HG02938 (cell line): ENCODE results near the gene ADAMTS17.

Experiments used
- ATAC-seq: cut with Tn5 transposase; IDR thresholded peaks from one replicate; pipeline ENCODE4 v1.9.1; 2021; ENCODE audit warnings: mild to moderate bottlenecking, moderate library complexity; ENCODE audit not compliant: unreplicated experiment

ADAMTS17 gene

DNA sequence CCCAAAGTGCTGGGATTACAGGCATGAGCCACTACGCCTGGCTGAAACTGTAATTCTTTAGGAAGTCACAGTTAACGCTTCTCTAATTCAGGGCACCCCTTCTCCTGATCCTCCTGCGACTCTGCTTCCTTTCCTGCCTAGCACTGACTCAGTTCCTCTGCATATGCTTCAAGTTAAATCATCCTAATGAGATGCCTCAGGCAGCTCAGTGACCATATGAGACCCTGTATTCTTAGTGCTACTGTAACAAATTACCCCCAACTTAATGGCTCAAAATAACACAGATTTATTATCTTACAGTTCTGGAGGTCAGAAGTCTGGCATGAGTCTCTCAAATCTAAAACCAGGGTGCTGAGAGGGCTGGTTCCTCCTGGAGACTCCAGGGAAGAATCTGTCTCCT lies 336.8 kb downstream of the ADAMTS17 start:
- ATAC-seq: no peak

DNA sequence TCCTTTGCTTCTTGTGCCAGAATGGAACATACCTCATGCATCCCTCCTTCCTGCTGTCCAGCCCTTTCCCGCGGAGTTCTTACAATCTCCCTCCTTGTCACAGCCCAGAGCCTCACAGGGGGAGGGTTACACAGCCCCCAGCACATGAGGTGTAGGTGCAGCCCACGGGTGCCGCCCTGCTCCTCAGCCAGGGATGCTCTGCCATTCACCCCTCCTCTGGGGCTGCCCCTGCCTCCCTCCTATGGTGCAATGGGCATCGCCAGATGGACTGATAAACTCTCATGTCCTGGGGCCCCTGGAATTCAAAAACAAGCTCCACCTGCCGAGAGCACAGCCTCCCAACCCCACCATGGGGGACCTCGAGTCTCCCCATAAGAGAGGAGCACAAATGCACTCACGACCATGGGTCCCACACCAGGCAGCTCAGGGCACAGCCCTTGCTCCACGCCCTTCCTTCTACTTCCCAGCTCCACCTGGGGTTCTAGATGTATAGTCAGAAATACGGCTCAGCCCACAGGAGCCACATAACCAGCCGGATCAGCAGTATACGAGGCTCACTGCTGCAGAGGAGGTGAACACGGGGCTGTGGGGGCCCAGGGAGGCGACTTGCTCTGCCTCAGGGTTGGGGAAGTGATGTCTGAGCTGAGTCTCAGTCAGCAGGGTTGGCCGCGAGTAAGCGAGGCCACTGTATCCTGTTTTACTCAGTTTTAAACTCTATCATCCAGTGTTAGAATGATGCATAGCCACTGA lies 338.8 kb downstream of the ADAMTS17 start:
- ATAC-seq: no peak

- no peak for ATAC-seq
Observed at GRCh38 chr15:100002086-100002620, 339.6 kb downstream of the ADAMTS17 start.

- ATAC-seq: no peak
Observed at GRCh38 chr15:100001405-100001804, 340.4 kb downstream of the ADAMTS17 start.

- ATAC-seq: no peak
Observed at GRCh38 chr15:99999282-100000070, 342.3 kb downstream of the ADAMTS17 start.

DNA sequence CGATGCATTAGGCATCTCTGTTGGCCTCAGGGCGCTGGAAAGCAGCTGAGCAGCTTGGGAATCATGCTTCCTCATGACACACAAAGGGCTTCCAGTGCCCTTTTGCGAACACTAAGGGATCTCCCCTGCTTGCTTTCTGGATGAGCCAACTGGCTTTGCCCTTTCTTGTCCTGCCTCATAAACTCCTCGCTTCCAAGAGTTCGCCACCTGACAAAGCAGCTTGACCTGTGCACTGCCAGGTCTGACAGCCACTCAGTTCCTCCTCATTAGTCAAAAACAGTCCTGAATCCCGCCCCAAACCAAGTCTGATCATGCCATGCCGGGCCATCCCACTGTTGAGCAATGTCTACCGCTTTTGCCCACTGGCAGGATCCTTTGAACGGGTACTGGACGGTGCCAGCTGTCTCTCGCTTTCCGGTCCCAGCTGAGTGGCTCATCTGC lies 343.1 kb downstream of the ADAMTS17 start:
- no peak for ATAC-seq

- ATAC-seq: no peak
Observed at GRCh38 chr15:99997112-99997651, 344.6 kb downstream of the ADAMTS17 start.

- ATAC-seq: no peak
Observed at GRCh38 chr15:99996660-99997059, 345.1 kb downstream of the ADAMTS17 start.

GRCh38 chr15:99995543-99995942 lies 346.2 kb downstream of the ADAMTS17 start:
- no peak for ATAC-seq

GRCh38 chr15:99994849-99995248 lies 346.9 kb downstream of the ADAMTS17 start:
- no peak for ATAC-seq

DNA sequence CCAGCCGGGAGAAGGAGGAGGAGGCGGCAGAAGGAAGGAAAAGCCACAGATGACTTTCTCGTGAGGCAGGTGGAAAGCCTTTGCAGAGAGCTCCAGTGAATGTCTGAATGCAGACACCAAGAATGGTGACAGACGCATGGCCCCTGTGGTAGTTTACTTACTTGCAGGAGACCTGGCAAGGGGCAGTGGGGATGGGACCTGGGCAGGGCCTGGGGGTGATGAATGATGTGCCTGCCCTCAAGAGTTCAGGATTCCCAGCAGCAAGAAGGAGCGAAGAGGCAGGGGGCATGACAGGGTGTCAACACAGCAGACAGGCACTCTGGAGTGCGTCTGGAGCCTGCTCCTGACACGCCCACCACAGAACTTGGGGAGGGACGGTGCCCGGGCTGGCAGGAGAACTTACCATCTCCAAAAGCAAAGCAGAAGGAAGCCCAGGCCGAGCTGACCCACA lies 348.1 kb downstream of the ADAMTS17 start:
- no peak for ATAC-seq

GRCh38 chr15:99993262-99993661 lies 348.5 kb downstream of the ADAMTS17 start:
- no peak for ATAC-seq

DNA sequence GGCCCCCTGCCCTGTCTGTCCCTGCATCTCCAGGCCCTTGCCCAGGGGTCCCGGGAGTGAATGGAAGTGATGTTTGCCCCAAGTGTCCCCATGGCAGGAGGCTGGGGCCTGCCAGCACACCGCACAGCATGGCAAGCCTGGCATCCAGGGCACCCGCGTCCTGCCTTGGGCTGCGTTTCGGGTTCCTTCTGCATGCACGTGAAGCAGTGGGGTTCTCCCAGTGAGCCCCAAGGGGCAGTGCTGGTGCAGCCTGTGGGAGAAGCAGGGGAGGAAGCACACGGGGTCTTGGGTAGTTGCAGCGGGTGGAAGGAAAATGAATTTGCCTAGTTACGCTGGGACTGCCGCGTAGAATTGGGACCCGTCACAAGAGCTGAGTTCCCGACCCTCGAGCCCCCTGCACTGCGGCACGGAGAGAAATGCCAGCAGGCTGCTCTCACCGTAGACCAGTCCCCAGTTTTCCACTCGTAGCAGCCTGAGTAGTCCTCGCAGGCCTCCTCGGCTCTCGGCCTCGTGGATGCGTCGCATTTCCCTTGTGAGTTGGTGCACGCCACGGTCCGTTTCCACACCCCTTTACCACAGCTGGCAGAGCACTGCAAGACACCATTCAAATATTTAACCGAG lies 349.1 kb downstream of the ADAMTS17 start:
- no peak for ATAC-seq

- ATAC-seq: no peak
Observed at GRCh38 chr15:99989095-99989494, 352.7 kb downstream of the ADAMTS17 start.

- ATAC-seq: no peak
Observed at GRCh38 chr15:99987701-99988100, 354.1 kb downstream of the ADAMTS17 start.

DNA sequence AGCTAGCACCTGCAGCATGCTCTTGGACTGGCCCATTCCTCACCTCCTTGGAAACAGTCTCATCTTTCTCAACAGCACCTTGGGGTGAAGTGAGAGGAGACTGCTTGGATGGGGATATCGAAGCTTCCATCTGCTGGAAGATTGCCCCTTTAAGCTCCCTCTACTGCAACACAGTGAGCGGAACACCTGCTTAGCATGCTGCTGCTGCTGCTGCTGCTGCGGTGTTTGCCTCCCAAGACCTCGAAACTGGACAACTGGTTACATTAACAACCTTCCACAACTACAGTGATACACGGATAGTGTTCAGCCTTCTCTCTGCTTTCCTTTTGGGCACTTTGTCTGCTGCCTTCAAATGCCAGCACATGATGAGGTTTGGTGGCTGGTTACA lies 354.7 kb downstream of the ADAMTS17 start:
- no peak for ATAC-seq

DNA sequence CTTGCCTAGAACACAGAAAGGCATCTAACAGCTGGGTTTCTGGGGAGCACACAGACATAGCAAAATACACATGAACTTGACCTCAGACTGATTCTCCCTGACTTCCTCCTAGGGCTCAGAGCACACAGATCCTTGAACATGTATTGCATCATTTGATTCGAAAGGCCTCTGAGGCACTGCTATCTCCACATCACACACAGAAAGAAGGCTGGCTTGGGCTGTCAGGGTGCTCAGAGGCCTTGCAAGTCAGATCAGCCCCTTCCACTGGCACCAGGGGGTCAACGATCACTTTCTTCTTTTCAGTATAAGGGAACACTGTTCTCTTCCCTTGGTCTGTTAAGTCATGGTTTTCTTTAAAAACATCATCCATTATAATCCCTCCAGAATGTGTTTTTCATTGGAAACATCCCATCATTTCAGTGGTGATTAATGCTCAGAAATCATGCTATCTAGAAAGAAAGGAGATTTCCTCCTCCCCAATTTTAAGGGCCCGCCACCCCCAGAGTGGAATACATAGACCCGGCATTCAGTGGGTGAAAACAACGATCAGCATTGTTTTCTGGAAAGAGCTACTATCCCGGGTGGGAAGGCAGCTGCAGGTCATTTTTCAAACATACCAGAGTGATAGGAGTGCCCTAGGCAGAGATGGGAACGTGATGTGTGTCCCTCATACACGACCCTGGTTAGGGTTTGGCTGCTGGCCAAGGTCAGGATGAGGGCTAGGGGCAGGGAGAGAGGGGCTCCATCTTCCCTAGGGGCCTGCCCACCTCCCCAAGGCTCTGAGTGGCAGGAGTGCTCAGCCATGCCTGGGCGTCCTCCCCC lies 355.3 kb downstream of the ADAMTS17 start:
- ATAC-seq: no peak

DNA sequence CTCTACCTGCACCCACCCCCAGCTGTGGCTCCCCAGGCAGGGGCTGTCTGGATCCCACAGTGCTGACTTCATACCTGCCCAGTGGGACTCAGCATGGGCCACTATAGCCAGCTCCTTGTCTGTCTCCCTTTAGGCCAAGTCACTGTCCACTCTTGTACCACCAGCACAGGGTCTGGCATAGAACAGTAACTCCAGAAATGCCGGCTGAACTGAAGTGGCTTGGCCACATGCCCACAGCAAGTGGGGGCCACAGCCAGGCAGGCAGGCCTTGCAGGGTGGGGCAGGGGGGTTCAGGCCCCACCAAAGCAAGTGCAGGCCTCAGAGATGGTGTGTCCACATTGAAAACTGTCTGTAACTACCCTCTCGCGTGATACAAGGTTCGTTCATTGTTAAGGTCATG lies 355.9 kb downstream of the ADAMTS17 start:
- no peak for ATAC-seq

DNA sequence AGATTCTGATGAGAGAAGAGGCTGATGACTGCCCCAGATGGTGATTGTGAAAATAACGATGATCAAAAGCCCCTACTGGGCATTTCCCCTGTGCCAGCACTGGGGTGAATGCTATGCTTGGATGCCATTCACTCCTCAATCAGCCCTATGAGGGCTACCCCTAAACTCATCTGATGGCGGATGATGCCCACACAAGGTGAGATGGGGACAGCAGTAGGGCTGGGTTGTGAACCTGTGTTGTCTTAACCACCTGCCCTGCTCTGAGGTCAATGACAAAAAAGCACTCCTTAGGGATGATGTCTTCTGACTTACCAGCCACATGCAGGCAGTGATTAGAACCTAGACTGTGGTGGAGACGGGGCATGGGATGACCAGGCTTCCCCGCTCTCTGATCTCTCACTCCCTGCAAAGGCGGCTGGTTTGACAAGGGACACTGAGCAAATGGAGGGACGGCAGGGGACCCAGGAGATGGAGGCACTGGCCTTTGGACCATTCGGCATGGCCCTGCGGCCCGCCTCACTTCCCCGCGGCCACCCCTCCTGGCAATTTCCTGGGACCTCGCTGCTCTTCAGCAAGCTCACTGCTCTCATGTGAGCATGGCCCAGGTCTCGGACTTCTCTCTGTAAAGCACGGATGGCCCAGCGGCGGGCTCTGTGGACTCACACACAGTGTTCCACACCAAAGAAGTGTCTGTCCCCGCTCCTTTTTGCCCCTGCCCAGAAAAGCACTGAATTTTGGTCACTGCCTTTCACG lies 357.1 kb downstream of the ADAMTS17 start:
- no peak for ATAC-seq

- no peak for ATAC-seq
Observed at GRCh38 chr15:99983886-99984286, 357.9 kb downstream of the ADAMTS17 start.
